BLaER1 treated with 17β-estradiol and CSF1 and Interleukin-3, amounts not matched to agents 10 nM and 100 nM (cell line): Measurements from ENCODE around the gene ADAMTS12.
A peak's percentile ranks its signal among the peaks of the same experiment; 100 is the strongest.

ENCODE experiments used
- H3K27ac ChIP-seq, 11 experiments: shearing (Covaris generic); formaldehyde crosslinking; 2 replicates each; pipeline ENCODE4 v1.8.1; 2022
- H3K27me3 ChIP-seq, 11 experiments: shearing (Covaris generic); formaldehyde crosslinking; 2 replicates each; pipeline ENCODE4 v1.8.1; 2022
- H3K36me3 ChIP-seq, 11 experiments: shearing (Covaris generic); formaldehyde crosslinking; 2 replicates each; pipeline ENCODE4 v1.8.1; 2022
- H3K4me1 ChIP-seq, 10 experiments: shearing (Covaris generic); formaldehyde crosslinking; 2 replicates each; pipeline ENCODE4 v1.8.1; 2022
- H3K4me2 ChIP-seq, 11 experiments: shearing (Covaris generic); formaldehyde crosslinking; 2 replicates each; pipeline ENCODE4 v1.8.1; 2022
- H3K4me3 ChIP-seq, 10 experiments: shearing (Covaris generic); formaldehyde crosslinking; 2 replicates each; pipeline ENCODE4 v1.8.1; 2022
- H3K9ac ChIP-seq, 11 experiments: shearing (Covaris generic); formaldehyde crosslinking; 2 replicates each; pipeline ENCODE4 v1.8.1; 2022
- H3K9me3 ChIP-seq, 11 experiments: shearing (Covaris generic); formaldehyde crosslinking; replicated peaks in 1 of 11; 2 replicates each; pipeline ENCODE4 v1.8.1; 2022
- H4K20me1 ChIP-seq, 11 experiments: shearing (Covaris generic); formaldehyde crosslinking; 2 replicates each; pipeline ENCODE4 v1.8.1; 2022
- Cebpa-rat ChIP-seq, 11 experiments: shearing (Covaris generic); IDR thresholded peaks; 2 replicates each; pipeline ENCODE4 v1.8.1; 2022

ADAMTS12 gene

GRCh38 chr5:33735072-33735471 lies 156.7 kb downstream of the ADAMTS12 start:
- TF ChIP-seq Cebpa-rat (IDR thresholded peaks at IDR 0.05): no peak
- H3K4me1 ChIP-seq: peaks cover 0 to 13% (median 3%) of the 10 kb centered on the region in 10 experiments; a peak in 8 of 20 replicates
- no peaks in the 10 kb centered on the region for H3K27me3 ChIP-seq
- H3K4me3 ChIP-seq: no peak overlapping the region
- H3K9ac ChIP-seq: no peak overlapping the region
- H3K9me3 ChIP-seq: no peaks in the 10 kb centered on the region
- no peak overlapping the region for H3K4me2 ChIP-seq
- H3K27ac ChIP-seq: no peak overlapping the region
- H4K20me1 ChIP-seq: no peaks in the 10 kb centered on the region
- H3K36me3 ChIP-seq: no peaks in the 10 kb centered on the region

- H3K9me3 ChIP-seq: no peaks in the 10 kb centered on the region
- H3K4me1 ChIP-seq: peaks cover 0 to 13% (median 3%) of the 10 kb centered on the region in 10 experiments; a peak in 8 of 20 replicates
- H3K27me3 ChIP-seq: no peaks in the 10 kb centered on the region
- H3K4me3 ChIP-seq: no peak overlapping the region
- no peaks in the 10 kb centered on the region for H3K36me3 ChIP-seq
- TF ChIP-seq Cebpa-rat (IDR thresholded peaks at IDR 0.05): no peak
- no peaks in the 10 kb centered on the region for H4K20me1 ChIP-seq
- no peak overlapping the region for H3K4me2 ChIP-seq
- no peak overlapping the region for H3K9ac ChIP-seq
- H3K27ac ChIP-seq: no peak overlapping the region
Measured at GRCh38 chr5:33734537-33734936, 157.3 kb downstream of the ADAMTS12 start.

- H3K9me3 ChIP-seq: no peaks in the 10 kb centered on the region
- no peak for TF ChIP-seq Cebpa-rat (IDR thresholded peaks at IDR 0.05)
- peaks cover 0 to 11% (median 3%) of the 10 kb centered on the region in 10 experiments; a peak in 8 of 20 replicates for H3K4me1 ChIP-seq
- H3K36me3 ChIP-seq: no peaks in the 10 kb centered on the region
- H3K27ac ChIP-seq: no peak overlapping the region
- H3K4me3 ChIP-seq: no peak overlapping the region
- H3K9ac ChIP-seq: no peak overlapping the region
- no peak overlapping the region for H3K4me2 ChIP-seq
- no peaks in the 10 kb centered on the region for H3K27me3 ChIP-seq
- no peaks in the 10 kb centered on the region for H4K20me1 ChIP-seq
Measured at GRCh38 chr5:33733225-33733624, 158.6 kb downstream of the ADAMTS12 start.

- no peaks in the 10 kb centered on the region for H4K20me1 ChIP-seq
- H3K4me1 ChIP-seq: no peaks in the 10 kb centered on the region
- no peak overlapping the region for H3K9ac ChIP-seq
- no peaks in the 10 kb centered on the region for H3K27me3 ChIP-seq
- TF ChIP-seq Cebpa-rat (IDR thresholded peaks at IDR 0.05): no peak
- H3K27ac ChIP-seq: no peak overlapping the region
- no peak overlapping the region for H3K4me2 ChIP-seq
- no peaks in the 10 kb centered on the region for H3K9me3 ChIP-seq
- no peak overlapping the region for H3K4me3 ChIP-seq
- no peaks in the 10 kb centered on the region for H3K36me3 ChIP-seq
Measured at GRCh38 chr5:33726422-33727165, 165.2 kb downstream of the ADAMTS12 start.

- H3K4me2 ChIP-seq: no peak overlapping the region
- no peaks in the 10 kb centered on the region for H3K4me1 ChIP-seq
- H3K36me3 ChIP-seq: no peaks in the 10 kb centered on the region
- no peaks in the 10 kb centered on the region for H3K9me3 ChIP-seq
- H4K20me1 ChIP-seq: no peaks in the 10 kb centered on the region
- H3K9ac ChIP-seq: no peak overlapping the region
- H3K27me3 ChIP-seq: no peaks in the 10 kb centered on the region
- no peak for TF ChIP-seq Cebpa-rat (IDR thresholded peaks at IDR 0.05)
- no peak overlapping the region for H3K4me3 ChIP-seq
- no peak overlapping the region for H3K27ac ChIP-seq
Measured at GRCh38 chr5:33725806-33726205, 166.0 kb downstream of the ADAMTS12 start.

- Histone ChIP-seq H3K27ac (no peak overlapping the region), H3K9me3 (no peaks in the 10 kb centered on the region), H3K36me3 (no peaks in the 10 kb centered on the region), H3K27me3 (no peaks in the 10 kb centered on the region), H3K4me2 (peak overlapping the region in 2 of 11 experiments; percentile 24 to 36; a peak in 2 of 22 replicates), H4K20me1 (no peaks in the 10 kb centered on the region), H3K4me3 (no peak overlapping the region), H3K4me1 (peaks cover 0 to 5% (median 0%) of the 10 kb centered on the region in 10 experiments; a peak in 1 of 20 replicates), H3K9ac (no peak overlapping the region)
- no peak for TF ChIP-seq Cebpa-rat (IDR thresholded peaks at IDR 0.05)
Measured at GRCh38 chr5:33721491-33722200, 170.1 kb downstream of the ADAMTS12 start.

GRCh38 chr5:33720176-33720575 lies 171.6 kb downstream of the ADAMTS12 start:
- H3K9me3 ChIP-seq: no peaks in the 10 kb centered on the region; a peak in 1 of 22 replicates
- H3K27ac ChIP-seq: no peak overlapping the region
- no peaks in the 10 kb centered on the region for H3K36me3 ChIP-seq
- H3K27me3 ChIP-seq: no peaks in the 10 kb centered on the region
- no peak overlapping the region for H3K4me3 ChIP-seq
- H3K4me1 ChIP-seq: peaks cover 0 to 13% (median 0%) of the 10 kb centered on the region in 10 experiments; a peak in 5 of 20 replicates
- no peaks in the 10 kb centered on the region for H4K20me1 ChIP-seq
- TF ChIP-seq Cebpa-rat (IDR thresholded peaks at IDR 0.05): no peak
- no peak overlapping the region for H3K4me2 ChIP-seq
- H3K9ac ChIP-seq: no peak overlapping the region

- H3K36me3 ChIP-seq: no peaks in the 10 kb centered on the region
Measured at GRCh38 chr5:33719769-33720168, 172.0 kb downstream of the ADAMTS12 start.

GRCh38 chr5:33715661-33716060 lies 176.1 kb downstream of the ADAMTS12 start:
- Histone ChIP-seq H3K9me3 (peaks cover 0 to 14% (median 11%) of the 10 kb centered on the region in 11 experiments; a peak in 18 of 22 replicates), H3K27ac (peak overlapping the region in 2 of 11 experiments; percentile 93 to 96; a peak in 3 of 22 replicates), H3K4me1 (peaks cover 4 to 56% (median 13%) of the 10 kb centered on the region in 10 experiments; a peak in 16 of 20 replicates), H3K4me3 (no peak overlapping the region), H3K4me2 (peak overlapping the region in 3 of 11 experiments; percentile 16 to 81 (median 68); a peak in 4 of 22 replicates), H3K27me3 (no peaks in the 10 kb centered on the region), H3K9ac (no peak overlapping the region), H4K20me1 (no peaks in the 10 kb centered on the region), H3K36me3 (no peaks in the 10 kb centered on the region)
- TF ChIP-seq Cebpa-rat (IDR thresholded peaks at IDR 0.05): no peak

More at GRCh38 chr5:33719769-33720168, 172.0 kb downstream of the ADAMTS12 start:
- Histone ChIP-seq H3K9me3 (no peaks in the 10 kb centered on the region; a peak in 1 of 22 replicates), H4K20me1 (no peaks in the 10 kb centered on the region), H3K4me3 (no peak overlapping the region), H3K27me3 (no peaks in the 10 kb centered on the region), H3K4me2 (no peak overlapping the region), H3K27ac (no peak overlapping the region), H3K4me1 (peaks cover 0 to 17% (median 0%) of the 10 kb centered on the region in 10 experiments; a peak in 5 of 20 replicates), H3K9ac (no peak overlapping the region)
- TF ChIP-seq Cebpa-rat (IDR thresholded peaks at IDR 0.05): no peak
